HG03139 (cell line): ENCODE measurements around the gene CAB39L.

Source experiments
- ATAC-seq: cut with Tn5 transposase; IDR thresholded peaks from one replicate; pipeline ENCODE4 v1.9.1; 2021; ENCODE audit not compliant: unreplicated experiment

CAB39L gene

GRCh38 chr13:49400755-49401659 lies 42.9 kb downstream of the CAB39L start:
- ATAC-seq, result no peak

GRCh38 chr13:49399801-49400472 lies 43.9 kb downstream of the CAB39L start:
- ATAC-seq, result no peak

GRCh38 chr13:49395878-49396380 lies 47.9 kb downstream of the CAB39L start:
- ATAC-seq, result no peak

GRCh38 chr13:49395451-49395865 lies 48.4 kb downstream of the CAB39L start:
- no peak for ATAC-seq

GRCh38 chr13:49388091-49388635 lies 55.7 kb downstream of the CAB39L start:
- ATAC-seq, result no peak

GRCh38 chr13:49386664-49387063 lies 57.2 kb downstream of the CAB39L start:
- ATAC-seq, result no peak

GRCh38 chr13:49376121-49376520 lies 67.7 kb downstream of the CAB39L start:
- ATAC-seq, result no peak

- ATAC-seq, result no peak
Measured at GRCh38 chr13:49374585-49375290, 69.1 kb downstream of the CAB39L start.

- ATAC-seq, result no peak
Measured at GRCh38 chr13:49373716-49374115, 70.1 kb downstream of the CAB39L start.

GRCh38 chr13:49371943-49372613 lies 71.8 kb downstream of the CAB39L start:
- no peak for ATAC-seq

GRCh38 chr13:49370371-49370770 lies 73.5 kb downstream of the CAB39L start:
- ATAC-seq, result no peak

GRCh38 chr13:49369866-49370265 lies 74.0 kb downstream of the CAB39L start:
- ATAC-seq, result no peak

- ATAC-seq, result no peak
Measured at GRCh38 chr13:49368688-49369087, 75.2 kb downstream of the CAB39L start.

- ATAC-seq, result no peak
Measured at GRCh38 chr13:49367640-49368422, 76.0 kb downstream of the CAB39L start.

GRCh38 chr13:49366841-49367240 lies 77.0 kb downstream of the CAB39L start:
- ATAC-seq, result no peak

- ATAC-seq, result no peak
Measured at GRCh38 chr13:49357694-49358093, 86.2 kb downstream of the CAB39L start.

- no peak for ATAC-seq
Measured at GRCh38 chr13:49356223-49356622, 87.6 kb downstream of the CAB39L start.

- no peak for ATAC-seq
Measured at GRCh38 chr13:49354719-49355118, 89.1 kb downstream of the CAB39L start.

- ATAC-seq, result no peak
Measured at GRCh38 chr13:49353908-49354307, 90.0 kb downstream of the CAB39L start.

- ATAC-seq, result no peak
Measured at GRCh38 chr13:49351871-49352270, 92.0 kb downstream of the CAB39L start.
